H1 (cell line): ENCODE measurements around the gene DHCR24.

Experiments used
- CHD2 ChIP-seq: IDR thresholded peaks from 2 replicates; pipeline ENCODE4 v1.6.1; 2012; ENCODE audit warnings: low read length, improper control_type of control experiment
- EGR1 ChIP-seq: IDR thresholded peaks from 2 replicates; pipeline ENCODE4 v1.6.1; 2011; ENCODE audit warnings: low read depth, low read length, borderline replicate concordance
- EZH2 ChIP-seq: fragments of 200-600 bp; sonication (generic); IDR thresholded peaks from 2 replicates; pipeline ENCODE4 v1.7.1; 2012; ENCODE audit warnings: low read depth, mild to moderate bottlenecking, moderate library complexity, low read length, inconsistent platforms; ENCODE audit not compliant: severe bottlenecking
- FOSL1 ChIP-seq: IDR thresholded peaks from 2 replicates; pipeline ENCODE4 v1.6.1; 2011; ENCODE audit warnings: mild to moderate bottlenecking, low read depth, low read length, moderate library complexity; ENCODE audit not compliant: insufficient read depth
- GABPA ChIP-seq: IDR thresholded peaks from 2 replicates; pipeline ENCODE4 v1.6.1; 2011; ENCODE audit warnings: mild to moderate bottlenecking, low read length, moderate library complexity, borderline replicate concordance; ENCODE audit not compliant: insufficient read depth
- GTF2F1 ChIP-seq: IDR thresholded peaks from 2 replicates; pipeline ENCODE4 v1.6.1; 2012; ENCODE audit warnings: low read depth, low read length, improper control_type of control experiment, borderline replicate concordance
- MAFK ChIP-seq: IDR thresholded peaks from 2 replicates; pipeline ENCODE4 v1.6.1; 2012; ENCODE audit warnings: low read depth, mild to moderate bottlenecking, improper control_type of control experiment, low read length
- POLR2A ChIP-seq, 2 experiments: IDR thresholded peaks; 1 replicate in 1 of 2; 2 replicates in 1 of 2; pipeline ENCODE4 v1.6.1; 2011; ENCODE audit warnings: low read depth in 2 of 2, low read length in 2 of 2, mild to moderate bottlenecking in 2 of 2; ENCODE audit errors: control extremely low read depth in 1 of 2
- RAD21 ChIP-seq, 2 experiments: IDR thresholded peaks in 1 of 2; conservative IDR thresholded peaks in 1 of 2; 2 replicates each; pipeline ENCODE4 v1.6.1; 2011; ENCODE audit warnings: low read depth in 2 of 2, low read length in 2 of 2, improper control_type of control experiment in 1 of 2, inconsistent platforms in 1 of 2, mild to moderate bottlenecking in 1 of 2, moderate library complexity in 1 of 2
- ZNF274 ChIP-seq: IDR thresholded peaks from 2 replicates; pipeline ENCODE4 v1.7.0; 2012; ENCODE audit warnings: low read length, borderline replicate concordance; ENCODE audit errors: extremely low read depth
- TF ChIP-seq, protein P1 (sequence below), 3 experiments: IDR thresholded peaks; 1 replicate in 2 of 3; 2 replicates in 1 of 3; pipeline versions ENCODE4 v1.5.1 to v1.6.1; 2011; ENCODE audit warnings: low read length in 3 of 3, mild to moderate bottlenecking in 3 of 3, inconsistent platforms in 2 of 3, low read depth in 1 of 3, moderate library complexity in 1 of 3; ENCODE audit not compliant: insufficient read depth in 1 of 3; ENCODE audit errors: control extremely low read depth in 1 of 3

DNA sequence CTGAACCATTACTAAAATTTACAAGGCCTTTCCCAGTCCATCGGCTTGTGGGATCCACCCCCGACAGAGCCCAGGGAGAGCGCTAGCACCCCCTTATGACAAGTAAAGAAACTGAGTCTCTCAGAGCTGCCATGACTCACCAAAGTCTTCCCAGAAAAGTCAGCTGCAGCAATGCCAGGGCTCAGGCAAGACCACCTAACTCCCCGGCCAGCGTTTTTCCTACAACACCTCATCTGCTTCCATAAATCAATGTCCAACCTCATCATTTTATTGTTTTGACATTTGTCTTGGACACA is 15.0 kb downstream of the DHCR24 start:
- TF ChIP-seq, protein P1, sequence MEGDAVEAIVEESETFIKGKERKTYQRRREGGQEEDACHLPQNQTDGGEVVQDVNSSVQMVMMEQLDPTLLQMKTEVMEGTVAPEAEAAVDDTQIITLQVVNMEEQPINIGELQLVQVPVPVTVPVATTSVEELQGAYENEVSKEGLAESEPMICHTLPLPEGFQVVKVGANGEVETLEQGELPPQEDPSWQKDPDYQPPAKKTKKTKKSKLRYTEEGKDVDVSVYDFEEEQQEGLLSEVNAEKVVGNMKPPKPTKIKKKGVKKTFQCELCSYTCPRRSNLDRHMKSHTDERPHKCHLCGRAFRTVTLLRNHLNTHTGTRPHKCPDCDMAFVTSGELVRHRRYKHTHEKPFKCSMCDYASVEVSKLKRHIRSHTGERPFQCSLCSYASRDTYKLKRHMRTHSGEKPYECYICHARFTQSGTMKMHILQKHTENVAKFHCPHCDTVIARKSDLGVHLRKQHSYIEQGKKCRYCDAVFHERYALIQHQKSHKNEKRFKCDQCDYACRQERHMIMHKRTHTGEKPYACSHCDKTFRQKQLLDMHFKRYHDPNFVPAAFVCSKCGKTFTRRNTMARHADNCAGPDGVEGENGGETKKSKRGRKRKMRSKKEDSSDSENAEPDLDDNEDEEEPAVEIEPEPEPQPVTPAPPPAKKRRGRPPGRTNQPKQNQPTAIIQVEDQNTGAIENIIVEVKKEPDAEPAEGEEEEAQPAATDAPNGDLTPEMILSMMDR (IDR thresholded peaks at IDR 0.05; ENCODE audit: control extremely low read depth in 1 of 3, insufficient read depth in 1 of 3, low read depth in 1 of 3, low read length in 3 of 3), result peak; percentile 6 to 30 (median 8)
- TF ChIP-seq EZH2 (no peak), MAFK (no peak), GTF2F1 (no peak), CHD2 (no peak), ZNF274 (no peak), GABPA (no peak), POLR2A (IDR thresholded peaks at IDR 0.05; ENCODE audit: control extremely low read depth in 1 of 2, low read depth in 2 of 2, low read length in 2 of 2) (no peak), EGR1 (no peak), FOSL1 (no peak), RAD21 (IDR thresholded peaks at IDR 0.05 in 1 of 2, conservative IDR thresholded peaks at IDR 0.05 in 1 of 2; ENCODE audit: low read depth in 2 of 2, low read length in 2 of 2) (peak; percentile 20 to 33; a peak in 1 of 4 replicates)
